Ishikawa (cell line): Measurements from ENCODE around the gene COQ3.

Experiments
- CEBPB ChIP-seq: IDR thresholded peaks from 2 replicates; pipeline ENCODE4 v1.6.1; 2012
- TAF1 ChIP-seq: IDR thresholded peaks from 2 replicates; pipeline ENCODE4 v1.6.1; 2012; ENCODE audit warnings: low read depth, mild to moderate bottlenecking
- TCF12 ChIP-seq: IDR thresholded peaks from 2 replicates; pipeline ENCODE4 v1.6.1; 2012; ENCODE audit warnings: low read depth
- ZBTB7A ChIP-seq: IDR thresholded peaks from 2 replicates; pipeline ENCODE4 v1.6.1; 2012; ENCODE audit warnings: low read depth
- TF ChIP-seq, protein P1 (sequence below): IDR thresholded peaks from 2 replicates; pipeline ENCODE4 v1.6.1; 2012
- TF ChIP-seq, protein P2 (sequence below): IDR thresholded peaks from 2 replicates; pipeline ENCODE4 v1.6.1; 2012; ENCODE audit warnings: low read depth, mild to moderate bottlenecking

DNA sequence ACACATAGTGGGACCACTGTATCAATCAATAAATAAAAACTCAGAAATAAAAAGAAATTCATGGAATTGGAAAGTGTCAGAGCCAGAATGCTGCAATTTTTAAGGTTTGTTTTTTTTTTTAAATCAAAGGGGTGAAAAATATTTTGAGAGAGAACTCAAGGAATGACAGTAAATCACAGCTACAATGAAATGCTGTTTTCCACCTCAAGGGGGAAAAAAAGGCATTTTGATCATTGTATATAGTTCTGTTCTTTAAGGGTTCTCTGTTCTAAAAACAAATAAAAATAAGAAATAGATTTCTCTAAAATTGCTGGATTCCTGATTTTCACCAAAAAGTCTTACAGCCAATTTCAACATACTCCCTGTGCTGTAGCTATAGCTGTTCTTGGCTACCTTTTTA lies 69.0 kb downstream of the COQ3 start:
- TF ChIP-seq, protein P1, sequence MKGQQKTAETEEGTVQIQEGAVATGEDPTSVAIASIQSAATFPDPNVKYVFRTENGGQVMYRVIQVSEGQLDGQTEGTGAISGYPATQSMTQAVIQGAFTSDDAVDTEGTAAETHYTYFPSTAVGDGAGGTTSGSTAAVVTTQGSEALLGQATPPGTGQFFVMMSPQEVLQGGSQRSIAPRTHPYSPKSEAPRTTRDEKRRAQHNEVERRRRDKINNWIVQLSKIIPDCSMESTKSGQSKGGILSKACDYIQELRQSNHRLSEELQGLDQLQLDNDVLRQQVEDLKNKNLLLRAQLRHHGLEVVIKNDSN, result no peak
- TF ChIP-seq ZBTB7A (no peak), TAF1 (no peak), TCF12 (no peak), CEBPB (no peak)
- TF ChIP-seq, protein P2, sequence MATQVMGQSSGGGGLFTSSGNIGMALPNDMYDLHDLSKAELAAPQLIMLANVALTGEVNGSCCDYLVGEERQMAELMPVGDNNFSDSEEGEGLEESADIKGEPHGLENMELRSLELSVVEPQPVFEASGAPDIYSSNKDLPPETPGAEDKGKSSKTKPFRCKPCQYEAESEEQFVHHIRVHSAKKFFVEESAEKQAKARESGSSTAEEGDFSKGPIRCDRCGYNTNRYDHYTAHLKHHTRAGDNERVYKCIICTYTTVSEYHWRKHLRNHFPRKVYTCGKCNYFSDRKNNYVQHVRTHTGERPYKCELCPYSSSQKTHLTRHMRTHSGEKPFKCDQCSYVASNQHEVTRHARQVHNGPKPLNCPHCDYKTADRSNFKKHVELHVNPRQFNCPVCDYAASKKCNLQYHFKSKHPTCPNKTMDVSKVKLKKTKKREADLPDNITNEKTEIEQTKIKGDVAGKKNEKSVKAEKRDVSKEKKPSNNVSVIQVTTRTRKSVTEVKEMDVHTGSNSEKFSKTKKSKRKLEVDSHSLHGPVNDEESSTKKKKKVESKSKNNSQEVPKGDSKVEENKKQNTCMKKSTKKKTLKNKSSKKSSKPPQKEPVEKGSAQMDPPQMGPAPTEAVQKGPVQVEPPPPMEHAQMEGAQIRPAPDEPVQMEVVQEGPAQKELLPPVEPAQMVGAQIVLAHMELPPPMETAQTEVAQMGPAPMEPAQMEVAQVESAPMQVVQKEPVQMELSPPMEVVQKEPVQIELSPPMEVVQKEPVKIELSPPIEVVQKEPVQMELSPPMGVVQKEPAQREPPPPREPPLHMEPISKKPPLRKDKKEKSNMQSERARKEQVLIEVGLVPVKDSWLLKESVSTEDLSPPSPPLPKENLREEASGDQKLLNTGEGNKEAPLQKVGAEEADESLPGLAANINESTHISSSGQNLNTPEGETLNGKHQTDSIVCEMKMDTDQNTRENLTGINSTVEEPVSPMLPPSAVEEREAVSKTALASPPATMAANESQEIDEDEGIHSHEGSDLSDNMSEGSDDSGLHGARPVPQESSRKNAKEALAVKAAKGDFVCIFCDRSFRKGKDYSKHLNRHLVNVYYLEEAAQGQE, result no peak
